Stimulated activated CD8-positive, alpha-beta memory T cell treated with anti-CD3 and anti-CD28 coated beads, Interleukin-7, amount 100 ng/mL, for 24 hours (primary cell): ENCODE data around the gene RB1.

ENCODE experiments used
- DNase-seq: peaks from one replicate; pipeline ENCODE4 v3.0.0-alpha.2; 2020; ENCODE audit warnings: low read depth

Gene RB1

DNA sequence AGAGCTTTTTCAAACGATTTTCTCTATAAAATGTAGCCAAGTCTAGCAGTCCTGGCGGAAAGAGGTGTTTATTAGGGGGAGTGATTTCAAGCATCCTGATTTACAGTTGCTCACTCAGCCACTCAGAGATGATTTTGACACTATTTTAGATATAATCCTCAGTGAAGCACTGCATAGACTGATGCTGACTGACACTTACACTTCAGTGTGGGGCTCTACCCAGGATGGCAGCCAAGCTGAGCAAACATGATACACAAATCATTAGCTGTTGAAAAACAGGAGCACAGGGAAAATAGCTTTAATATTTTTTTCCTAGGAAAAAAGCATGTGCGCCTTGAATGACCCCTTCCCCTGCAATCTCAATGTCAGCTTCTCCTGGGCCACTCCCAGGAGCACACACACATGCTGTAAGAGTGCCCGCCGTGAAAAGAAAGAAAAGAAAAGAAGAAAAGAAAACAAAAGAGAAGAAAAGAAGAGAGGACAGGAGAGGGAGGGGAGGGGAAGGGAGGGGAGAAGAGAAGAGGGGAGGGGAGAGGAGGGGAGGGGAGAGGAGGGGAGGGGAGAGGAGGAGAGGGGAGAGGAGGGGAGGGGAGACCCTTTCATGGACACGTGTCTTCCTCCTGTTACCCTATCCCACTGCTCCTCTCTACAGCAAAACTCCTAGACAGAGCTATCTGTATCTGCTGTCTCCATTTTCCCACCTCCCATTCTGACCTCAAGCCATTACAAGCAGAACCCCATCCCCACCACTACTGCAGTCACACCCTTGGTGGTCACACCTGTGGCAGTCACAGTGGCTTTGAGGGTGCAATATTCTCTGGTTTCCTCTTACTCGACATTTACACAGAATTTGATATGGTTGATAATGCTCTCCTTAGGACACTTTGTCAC is 193.0 kb downstream of the RB1 start:
- no peak for DNase-seq

DNA sequence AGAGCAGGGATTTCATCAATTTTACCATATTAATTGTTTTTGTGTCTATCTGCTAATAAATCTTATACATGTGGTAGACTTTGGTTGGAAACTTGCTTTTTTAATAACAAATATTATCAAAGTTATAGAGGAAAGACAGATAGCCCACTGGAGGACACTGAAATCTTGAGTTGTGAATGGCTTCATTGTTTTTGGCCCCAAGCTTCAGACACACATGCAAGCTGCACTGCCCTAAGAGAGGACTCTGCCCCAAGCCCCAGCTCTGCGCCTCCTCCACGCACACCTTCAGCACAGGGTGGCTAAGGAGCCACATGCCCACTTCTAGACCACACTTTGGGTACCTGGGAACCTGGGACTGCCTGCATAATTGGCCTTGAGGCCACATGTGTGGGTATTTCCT is 194.1 kb downstream of the RB1 start:
- no peak for DNase-seq

DNA sequence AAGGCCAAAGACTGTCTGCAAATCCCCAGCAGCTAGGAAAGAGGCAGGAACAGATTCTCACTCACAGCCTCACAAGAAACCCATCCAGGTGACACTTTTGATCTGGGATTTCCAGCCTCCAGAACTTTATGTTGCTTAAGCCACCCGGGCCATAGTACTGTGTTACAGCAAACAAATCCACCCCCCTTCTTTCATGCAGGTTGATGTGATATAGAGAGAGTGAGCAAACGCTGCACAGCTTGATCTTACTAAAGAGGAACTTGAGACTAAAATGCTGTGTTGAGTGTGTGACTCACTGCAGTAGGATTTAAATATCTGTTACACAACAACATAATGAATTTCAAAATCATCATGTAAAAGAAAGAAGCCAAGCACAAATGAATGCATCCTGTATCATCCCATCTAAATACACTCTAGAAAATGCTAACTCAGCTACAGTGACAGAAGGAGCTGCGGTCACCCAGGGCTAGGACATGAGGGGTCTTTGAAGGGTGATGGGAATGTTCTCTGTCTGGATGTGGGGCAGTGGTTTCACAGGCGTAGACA is 197.2 kb downstream of the RB1 start:
- DNase-seq = no peak

DNA sequence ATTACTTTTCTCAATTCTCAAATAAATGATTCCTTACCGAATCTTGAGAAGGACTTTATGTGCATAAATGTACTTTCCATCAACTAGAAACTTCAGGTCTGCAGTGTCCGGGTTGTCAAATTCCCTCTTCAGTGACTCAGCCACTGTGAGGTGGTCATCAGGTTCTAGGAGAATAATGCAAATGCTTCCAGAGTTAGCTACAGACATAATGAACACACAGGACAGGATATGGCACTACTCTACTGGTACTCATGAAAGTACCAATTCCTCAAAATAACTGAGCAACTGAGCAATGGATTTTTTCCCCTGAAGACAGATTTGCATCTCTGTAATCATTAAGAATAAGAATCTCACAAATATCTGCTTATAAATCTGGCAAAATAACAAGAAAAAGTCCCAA is 198.2 kb downstream of the RB1 start:
- no peak for DNase-seq

DNA sequence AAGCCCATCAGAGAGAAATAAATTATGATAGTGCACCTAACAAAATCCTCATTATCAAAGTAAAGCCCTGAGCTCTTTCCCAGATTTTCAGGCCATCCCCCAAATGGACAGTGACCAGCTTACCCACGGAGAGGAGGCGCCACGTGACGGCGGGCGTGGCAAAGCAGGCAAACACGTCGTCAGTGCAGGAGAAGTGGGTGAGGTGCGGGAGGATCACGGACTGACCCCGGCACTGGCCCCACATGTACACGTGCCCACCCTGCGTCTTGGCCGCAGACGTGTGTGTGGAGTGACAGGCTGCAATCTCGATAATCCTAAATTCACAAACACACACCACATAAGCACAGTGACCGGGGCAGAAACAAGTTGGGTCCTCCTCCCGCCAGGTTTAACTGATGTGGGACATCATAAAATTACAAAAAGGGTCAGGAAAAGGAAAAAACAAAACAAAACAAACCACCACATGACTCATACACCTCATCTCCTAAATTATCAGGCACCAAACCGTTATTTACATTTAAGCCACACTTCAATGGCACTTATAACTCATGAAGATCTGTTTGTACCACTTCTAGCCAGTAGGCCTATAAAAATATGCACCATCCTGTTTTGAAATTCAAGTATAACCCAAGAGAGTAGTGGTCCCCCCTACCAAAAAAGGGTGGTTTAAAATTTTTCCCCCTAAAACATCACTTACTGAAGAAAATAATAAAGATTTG is 199.2 kb downstream of the RB1 start:
- no peak for DNase-seq

DNA sequence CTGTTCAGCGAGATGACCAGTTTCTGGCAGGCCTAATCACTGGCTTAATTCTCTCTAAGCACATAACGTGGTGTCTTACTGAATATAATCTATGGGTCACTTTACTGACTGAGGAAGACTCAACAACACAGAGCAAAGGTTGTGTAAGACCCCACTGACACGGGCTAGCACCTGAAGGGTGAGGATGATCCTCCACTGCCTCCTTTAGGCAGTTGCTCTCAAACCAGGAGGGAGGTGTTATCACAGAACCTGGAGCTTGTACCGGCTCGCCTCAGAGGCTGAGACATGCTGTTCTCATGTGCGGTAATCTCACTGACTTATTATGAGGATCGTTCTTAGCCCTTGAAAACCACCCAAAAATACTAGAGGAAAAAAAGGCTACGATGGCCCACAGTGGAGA is 201.1 kb downstream of the RB1 start:
- no peak for DNase-seq

DNA sequence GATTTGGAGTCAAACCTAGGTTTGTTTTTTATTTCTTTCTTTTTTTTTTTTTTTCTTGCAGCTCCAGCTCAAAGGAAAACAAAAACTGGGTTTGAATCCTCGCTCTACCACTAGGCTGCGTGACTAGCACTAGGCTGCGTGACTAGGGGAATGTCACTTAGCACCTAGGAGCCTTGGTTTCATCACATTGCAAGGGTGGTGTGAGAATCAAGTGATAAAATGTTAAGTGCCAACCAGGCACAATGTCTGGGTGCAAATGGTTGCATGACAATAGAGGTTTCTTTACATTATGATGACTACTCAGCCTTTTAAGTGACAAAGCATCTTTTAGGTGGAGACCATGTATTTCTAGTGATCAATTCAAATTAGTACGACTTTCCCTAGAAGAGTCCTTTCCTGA is 201.5 kb downstream of the RB1 start:
- DNase-seq = no peak

DNA sequence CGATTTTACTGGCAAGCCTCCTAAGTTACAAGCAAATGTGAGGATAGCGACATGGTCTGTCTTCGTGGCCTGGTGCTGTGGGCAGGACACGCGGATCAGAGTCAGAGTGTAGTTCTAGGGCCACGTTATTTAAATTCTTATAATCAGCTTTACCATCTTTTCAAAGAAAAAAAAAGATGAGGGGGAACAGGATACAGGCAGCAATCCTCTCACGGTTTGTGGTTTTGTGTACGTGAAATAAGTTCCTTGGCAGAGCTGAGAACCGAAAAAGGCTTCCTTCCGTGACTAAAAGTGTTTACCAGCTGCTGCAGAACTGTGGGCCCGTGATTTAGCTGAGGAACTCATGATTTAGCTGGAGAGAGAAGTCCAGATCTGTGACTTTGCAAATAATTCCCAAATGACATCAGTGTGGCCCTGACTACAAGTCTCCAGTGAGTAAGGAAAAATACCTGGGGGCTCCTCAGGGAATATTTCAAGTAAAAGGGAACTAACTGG is 202.1 kb downstream of the RB1 start:
- DNase-seq = no peak

DNA sequence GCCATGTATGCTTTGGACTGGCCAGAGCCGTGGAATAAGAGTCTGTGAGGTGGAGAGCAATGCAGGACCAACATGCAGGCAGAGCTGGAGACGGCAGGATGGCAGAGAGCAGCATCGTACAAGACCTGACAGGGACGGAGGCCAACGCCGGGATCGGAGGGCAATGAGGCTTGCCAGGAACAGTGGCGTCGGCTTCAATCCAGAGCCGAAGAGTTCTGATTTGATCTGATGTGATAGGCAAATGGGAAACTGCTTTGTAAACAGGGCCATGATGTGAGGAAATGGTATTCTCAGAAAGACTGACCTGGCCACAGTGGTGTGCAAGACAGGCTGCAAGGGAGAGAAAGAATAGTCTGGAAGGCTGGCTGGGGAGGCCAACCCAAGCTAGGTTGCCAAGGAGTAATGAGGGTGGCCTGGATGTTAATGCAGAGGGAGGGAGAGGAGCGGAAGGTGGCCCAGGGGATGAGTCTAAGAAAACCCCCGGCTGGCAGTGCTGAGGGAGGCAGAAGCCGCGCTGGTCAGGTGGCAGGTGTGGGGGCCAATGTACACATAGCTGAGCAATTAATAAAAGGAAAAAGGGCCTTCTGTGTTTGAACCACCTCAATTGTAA is 202.6 kb downstream of the RB1 start:
- no peak for DNase-seq

DNA sequence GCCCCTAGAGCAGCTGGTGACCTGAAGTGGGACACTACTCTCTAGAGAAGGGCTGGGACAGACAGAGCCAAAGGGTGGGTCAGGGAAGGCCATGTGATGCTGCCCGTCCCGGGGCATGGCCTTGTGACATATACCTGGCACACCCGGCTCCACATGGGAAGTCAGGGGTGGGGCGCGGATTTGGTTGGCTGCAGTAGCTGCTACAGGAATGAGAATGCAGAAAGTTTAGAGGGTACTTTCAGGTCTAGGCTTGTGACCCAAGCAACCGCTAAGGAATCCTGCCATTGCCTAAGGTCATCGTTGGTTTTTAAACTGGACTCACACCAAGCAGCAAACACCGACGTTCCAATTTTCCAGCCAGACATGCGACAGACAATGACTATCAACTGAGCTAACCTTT is 203.5 kb downstream of the RB1 start:
- no peak for DNase-seq

DNA sequence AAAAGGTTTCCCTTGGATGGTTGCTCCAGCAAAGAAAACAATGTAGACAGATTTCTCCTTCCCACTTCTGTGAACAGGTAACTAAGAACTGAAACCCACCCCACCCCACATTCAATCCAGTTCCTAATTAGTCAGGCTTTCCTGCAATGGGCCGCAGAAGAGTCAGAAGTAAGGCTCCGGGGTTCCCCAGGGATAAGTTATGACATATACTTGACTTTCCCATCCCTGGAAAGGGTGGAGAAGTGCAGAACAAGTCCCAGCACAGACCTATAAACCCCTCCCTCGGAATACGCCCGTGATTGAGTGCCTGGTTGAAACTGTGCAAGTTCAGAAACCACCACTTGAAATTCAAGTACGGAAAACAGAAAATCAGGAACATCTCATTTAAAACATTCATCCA is 204.5 kb downstream of the RB1 start:
- DNase-seq = no peak

DNA sequence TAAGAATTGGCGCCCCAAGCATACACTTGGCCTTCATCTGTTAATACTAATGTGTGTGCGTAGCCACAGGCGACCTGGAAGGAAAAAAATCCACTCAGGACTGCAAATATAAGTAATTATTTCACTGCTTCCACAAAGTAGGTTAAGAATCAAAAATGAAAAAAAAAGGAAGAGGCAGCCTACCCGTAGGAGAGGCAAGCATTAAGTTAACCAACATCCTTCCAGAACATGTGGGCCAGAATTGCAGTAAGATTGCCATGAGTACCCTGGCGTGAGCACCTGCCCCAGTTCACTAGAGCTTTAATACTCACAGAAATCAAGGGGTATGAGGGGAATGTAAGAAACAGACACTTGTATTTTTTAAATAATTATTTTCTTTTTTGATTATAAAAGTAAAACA is 207.1 kb downstream of the RB1 start:
- DNase-seq = no peak

DNA sequence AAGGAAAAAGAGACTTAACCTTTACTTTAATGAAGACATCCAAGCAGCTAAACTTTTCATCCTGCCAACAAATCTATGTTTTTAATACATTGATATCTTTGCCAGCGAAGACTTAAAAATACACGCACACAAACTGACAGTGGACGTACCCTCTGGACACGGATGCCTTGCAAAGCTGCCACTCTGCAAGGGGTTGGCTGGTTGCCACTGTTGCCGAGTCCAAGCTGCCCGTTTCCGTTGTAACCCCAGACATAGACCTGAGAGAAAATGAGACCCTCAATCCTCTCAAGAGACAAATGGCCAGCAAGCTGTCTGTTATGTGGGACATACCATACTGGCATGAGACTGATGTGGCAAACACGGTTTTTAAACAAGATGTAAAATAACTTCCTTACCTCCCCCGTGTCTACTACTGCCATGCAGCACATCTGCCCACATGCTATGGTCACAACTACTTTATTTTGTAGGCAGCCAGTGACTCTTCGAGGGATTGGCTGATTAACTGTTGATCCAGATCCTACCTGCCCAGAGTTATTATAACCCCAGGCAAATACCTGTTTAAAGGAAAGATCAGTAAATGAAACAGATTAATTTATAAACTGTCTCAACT is 208.2 kb downstream of the RB1 start:
- DNase-seq = no peak

DNA sequence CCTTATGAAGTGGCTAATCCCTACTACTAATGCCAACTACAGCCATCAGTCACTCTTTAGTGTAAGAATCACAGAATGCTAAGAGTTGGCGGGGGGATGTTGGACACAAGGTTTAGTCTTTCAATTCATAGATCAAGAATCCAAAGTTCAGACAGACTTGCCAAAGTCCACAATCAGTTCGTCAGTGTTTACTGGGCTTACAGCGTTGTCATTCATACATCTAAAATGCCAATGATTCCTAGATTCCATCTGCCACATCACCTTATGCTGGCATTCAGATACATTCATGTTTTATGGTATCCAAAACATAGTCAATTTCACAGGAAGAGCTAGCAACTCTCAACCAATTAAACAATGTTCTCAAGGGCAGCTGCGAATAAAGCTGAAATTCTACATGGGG is 211.2 kb downstream of the RB1 start:
- no peak for DNase-seq

DNA sequence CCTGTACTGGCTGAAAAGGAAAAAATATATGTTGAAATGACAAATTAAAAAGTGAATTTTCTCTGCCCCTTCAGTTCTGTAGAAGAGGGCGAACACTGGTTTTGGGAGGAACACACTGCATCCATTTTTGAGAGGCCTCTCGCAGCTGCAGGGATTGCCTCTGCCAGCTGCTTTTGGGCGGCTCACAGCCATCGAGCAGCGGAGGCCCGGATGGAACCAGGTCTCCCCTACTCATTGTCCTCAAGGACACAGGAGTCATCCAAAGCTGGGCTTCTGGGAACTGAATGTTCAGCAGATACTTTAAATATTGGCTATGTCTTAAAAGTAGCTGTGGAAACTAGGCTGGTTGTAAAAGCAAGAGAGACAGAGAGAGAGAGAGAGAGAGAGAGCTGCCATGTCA is 212.2 kb downstream of the RB1 start:
- no peak for DNase-seq

DNA sequence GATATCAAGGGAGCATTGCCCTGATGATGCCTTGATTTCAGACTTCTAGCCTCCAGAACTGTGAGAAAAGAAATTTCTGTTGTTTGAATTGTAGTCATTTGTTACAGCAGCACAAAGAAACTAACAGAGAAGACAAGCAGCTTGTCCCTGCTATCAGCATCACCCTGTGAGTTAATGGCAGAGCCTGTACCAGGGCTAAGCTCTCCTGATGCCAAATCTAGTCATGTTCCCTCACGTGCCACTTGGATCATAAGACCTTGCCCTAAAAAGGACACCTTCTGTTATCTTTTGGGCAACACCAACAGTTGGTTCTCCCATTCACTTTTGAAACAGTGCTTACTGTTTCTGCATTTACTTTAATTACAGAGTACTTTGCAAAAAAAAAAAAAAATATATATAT is 214.5 kb downstream of the RB1 start:
- no peak for DNase-seq

DNA sequence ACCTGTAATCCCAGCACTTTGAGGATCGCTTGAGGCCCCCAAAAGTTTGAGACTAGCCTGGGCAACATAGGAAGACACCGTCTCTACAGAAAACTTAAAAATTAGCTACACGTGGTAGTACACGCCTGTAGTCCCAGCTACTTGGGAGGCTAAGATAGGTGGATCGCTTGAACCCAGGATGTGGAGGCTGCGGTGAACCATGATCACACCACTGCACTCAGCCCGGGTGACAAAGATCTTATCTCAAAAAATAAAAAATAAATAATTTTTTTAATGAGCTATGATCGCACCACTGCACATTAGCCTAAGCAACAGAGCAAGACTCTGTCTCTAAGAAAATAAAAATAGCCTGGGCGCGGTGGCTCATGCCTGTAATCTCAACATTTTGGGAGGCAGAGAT is 222.7 kb downstream of the RB1 start:
- no peak for DNase-seq

DNA sequence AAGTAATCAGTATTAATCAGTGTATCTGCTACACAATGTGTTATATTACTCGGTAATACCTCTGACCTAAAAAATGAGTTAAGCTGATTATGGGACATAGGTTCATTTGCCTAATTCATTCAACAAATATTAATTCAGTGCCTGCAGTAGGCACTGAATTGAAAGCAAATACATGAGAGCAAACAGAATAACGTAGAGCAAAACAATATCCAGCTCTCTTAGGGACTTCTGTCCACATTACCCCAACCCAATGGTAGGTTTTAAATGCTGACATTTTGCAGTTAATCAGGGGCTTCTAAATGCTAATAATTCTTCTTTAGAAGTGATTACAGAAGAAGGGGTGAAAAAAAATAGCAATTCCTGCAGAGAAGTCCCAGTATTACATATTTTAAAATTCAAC is 224.4 kb downstream of the RB1 start:
- DNase-seq = no peak

DNA sequence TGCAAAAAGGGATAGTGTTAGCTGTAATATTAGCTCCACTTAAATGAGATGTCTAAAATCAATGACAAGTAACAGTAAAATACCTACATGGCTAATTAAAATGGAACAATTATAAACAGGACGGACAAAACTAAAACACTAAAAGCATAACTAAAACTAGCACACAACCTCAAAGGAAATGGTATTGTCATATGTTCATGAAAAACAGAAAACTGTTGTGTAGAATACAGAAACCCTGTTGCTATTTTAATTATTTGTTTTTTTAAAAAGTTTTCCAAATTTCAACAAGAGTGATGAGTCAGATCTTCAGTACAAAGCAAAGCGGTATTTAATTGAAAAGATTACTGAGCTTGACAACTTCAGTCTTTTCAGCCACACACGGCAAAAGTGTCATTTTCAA is 225.2 kb downstream of the RB1 start:
- no peak for DNase-seq

DNA sequence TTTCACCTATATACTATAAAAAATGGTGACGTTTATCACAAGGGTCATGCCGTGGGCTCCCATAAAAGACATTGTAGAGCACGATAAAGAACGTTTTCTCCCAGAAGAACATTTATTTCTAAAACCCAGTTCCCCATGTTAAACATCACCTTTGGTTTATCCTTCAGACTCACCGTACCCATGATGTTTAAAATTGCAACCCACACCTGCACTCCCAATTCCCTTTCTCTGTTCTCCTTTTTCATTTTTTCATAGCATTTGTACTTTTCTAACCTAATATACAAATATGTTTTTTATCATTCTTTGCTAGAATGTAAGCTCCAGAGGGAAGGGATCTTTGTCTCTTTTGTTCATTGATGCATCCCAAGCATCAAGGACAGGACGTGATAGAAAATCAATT is 227.3 kb downstream of the RB1 start:
- no peak for DNase-seq
